Tongue (tissue), 1 donor: ENCODE results near the gene PTH2R. TPM values are rescaled to one million over a fixed set of nuclear protein-coding genes. Genes with fewer than 3 reads are reported as not detected.

Experiments used
- total RNA-seq: library from RNA; depleted of rRNA; stranded (reverse); fragments of >200 nt; gene quantifications from one replicate; pipeline ENCODE4 v1.2.3, GENCODE V29; 2014

The PTH2R gene
- total RNA-seq, 1 donor from 2014 or later, result 0.31 TPM

Other genes starting within 250 kb of the PTH2R start
- gene CRYGA, start 243.2 kb upstream of the PTH2R start, total RNA-seq, result not detected
- gene C2orf80, start 216.8 kb upstream of the PTH2R start, total RNA-seq, result not detected
- gene IDH1, start 151.7 kb upstream of the PTH2R start, total RNA-seq, result 57.2 TPM
- gene PIKFYVE, start 140.5 kb upstream of the PTH2R start, total RNA-seq, result 43.1 TPM